Osteoblast (primary cell): ENCODE results near the gene MMP28. TPM values are rescaled to one million over a fixed set of nuclear protein-coding genes. Genes with fewer than 3 reads are reported as not detected.

Experiments used
- DNase-seq: peaks from one replicate; pipeline ENCODE4 v3.0.0; 2011; ENCODE audit warnings: low spot score, mixed read lengths; ENCODE audit not compliant: insufficient read length; ENCODE audit errors: missing footprints
- H2AFZ ChIP-seq: 2 replicates; pipeline ENCODE4 v1.6.0; 2011; ENCODE audit warnings: mild to moderate bottlenecking, low read length
- H3K27ac ChIP-seq: 2 replicates; pipeline ENCODE4 v1.5.1; 2011; ENCODE audit warnings: mild to moderate bottlenecking, low read depth, low read length, moderate library complexity
- H3K27me3 ChIP-seq: 2 replicates; pipeline ENCODE4 v1.6.0; 2012; ENCODE audit warnings: mild to moderate bottlenecking, control low read depth, inconsistent platforms, low read length, moderate library complexity; ENCODE audit not compliant: insufficient read depth
- H3K36me3 ChIP-seq: 2 replicates; pipeline ENCODE4 v1.5.1; 2011; ENCODE audit warnings: mild to moderate bottlenecking, low read length, control low read depth, moderate library complexity; ENCODE audit not compliant: insufficient read depth
- H3K4me1 ChIP-seq: 2 replicates; pipeline ENCODE4 v1.5.1; 2011; ENCODE audit warnings: mild to moderate bottlenecking, low read length, control low read depth, moderate library complexity; ENCODE audit not compliant: insufficient read depth
- H3K4me2 ChIP-seq: 2 replicates; pipeline ENCODE4 v1.6.0; 2011; ENCODE audit warnings: mild to moderate bottlenecking, low read length; ENCODE audit not compliant: insufficient read depth
- H3K4me3 ChIP-seq: fragments of 200-600 bp; sonication (generic); 3 replicates; pipeline ENCODE4 v1.5.1; 2012; ENCODE audit warnings: mild to moderate bottlenecking, low read length, inconsistent platforms; ENCODE audit not compliant: insufficient read depth
- H3K79me2 ChIP-seq: 2 replicates; pipeline ENCODE4 v1.6.0; 2012; ENCODE audit warnings: mild to moderate bottlenecking, low read length, control low read depth, inconsistent platforms; ENCODE audit not compliant: insufficient read depth
- H3K9me3 ChIP-seq: 2 replicates; pipeline ENCODE4 v1.5.1; 2011; ENCODE audit warnings: low read depth, low read length, control low read depth
- H4K20me1 ChIP-seq: 2 replicates; pipeline ENCODE4 v1.6.0; 2012; ENCODE audit warnings: mild to moderate bottlenecking, low read length, control low read depth; ENCODE audit not compliant: insufficient read depth
- CTCF ChIP-seq: IDR thresholded peaks from 2 replicates; pipeline ENCODE4 v1.5.1; 2011; ENCODE audit warnings: mild to moderate bottlenecking, low read depth, low read length, moderate library complexity; ENCODE audit errors: extremely low read depth
- total RNA-seq: library from RNA; depleted of rRNA; stranded (reverse); fragments of >200 nt; gene quantifications from 2 replicates; pipeline ENCODE4 v1.2.3, GENCODE V29; 2012

The MMP28 gene
- total RNA-seq, 1 donor, result 1.8 TPM

GRCh38 chr17:35811759-35812158, 16.3 kb upstream of the MMP28 start:
- DNase-seq, result no peak
- Histone ChIP-seq H3K27me3 (no peaks in the 10 kb centered on the region), H3K4me1 (peaks cover 39% of the 10 kb centered on the region), H2AFZ (no peak overlapping the region), H3K4me3 (no peak overlapping the region), H3K4me2 (peak overlapping the region; percentile 26), H3K9me3 (no peaks in the 10 kb centered on the region), H3K36me3 (peaks cover 10% of the 10 kb centered on the region), H3K27ac (no peak overlapping the region), H3K79me2 (peaks cover 75% of the 10 kb centered on the region), H4K20me1 (peaks cover 40% of the 10 kb centered on the region)
- no peak for TF ChIP-seq CTCF

GRCh38 chr17:35809855-35810461, 14.5 kb upstream of the MMP28 start:
- H3K4me3 ChIP-seq, result peak overlapping the region; percentile 93
- peak; percentile 66 for DNase-seq
- peaks cover 29% of the 10 kb centered on the region for H4K20me1 ChIP-seq
- H3K4me1 ChIP-seq, result peaks cover 39% of the 10 kb centered on the region
- peak overlapping the region; percentile 96 for H3K4me2 ChIP-seq
- no peaks in the 10 kb centered on the region for H3K9me3 ChIP-seq
- H3K27me3 ChIP-seq, result no peaks in the 10 kb centered on the region
- H3K79me2 ChIP-seq, result peaks cover 57% of the 10 kb centered on the region
- H3K36me3 ChIP-seq, result no peaks in the 10 kb centered on the region
- no peak for TF ChIP-seq CTCF
- peak overlapping the region; percentile 99 for H3K27ac ChIP-seq
- H2AFZ ChIP-seq, result peak overlapping the region; percentile 88

GRCh38 chr17:35808962-35809854, 13.8 kb upstream of the MMP28 start, which contains the start of gene TAF15:
TAF15 (plus strand) TSS chr17:35809484; CDS start chr17:35809570, 86 bp downstream.
- H3K4me3 ChIP-seq, result peak within 1 kb of the TSS; percentile 93
- no peaks in the 10 kb centered on the region for H3K9me3 ChIP-seq
- H3K27ac ChIP-seq, result peak within 1 kb of the TSS; percentile 99
- H3K4me1 ChIP-seq, result peaks cover 39% of the 10 kb centered on the region
- peak within 1 kb of the TSS; percentile 96 for H2AFZ ChIP-seq
- H4K20me1 ChIP-seq, result peaks cover 29% of the 10 kb centered on the region
- peak within 1 kb of the TSS; percentile 96 for H3K4me2 ChIP-seq
- peak; percentile 98 for DNase-seq
- H3K36me3 ChIP-seq, result no peaks in the 10 kb centered on the region
- peaks cover 49% of the 10 kb centered on the region for H3K79me2 ChIP-seq
- peak; percentile 82 for TF ChIP-seq CTCF
- no peaks in the 10 kb centered on the region for H3K27me3 ChIP-seq
